IMR-90 (cell line): ENCODE results near the gene SRP19. TPM values are rescaled to one million over a fixed set of nuclear protein-coding genes. Genes with fewer than 3 reads are reported as not detected.

Source experiments
- polyA plus RNA-seq, 3 experiments: library from polyadenylated mRNA; depleted of rRNA; stranded (reverse); fragments of >200 nt; gene quantifications; 2 replicates each; pipeline ENCODE4 v1.2.3, GENCODE V29; 2012; ENCODE audit warnings: low replicate concordance in 1 of 3
- total RNA-seq: library from RNA; depleted of rRNA; stranded (reverse); fragments of >200 nt; gene quantifications from 2 replicates; pipeline ENCODE4 v1.2.3, GENCODE V29; 2012; rRNA removed

SRP19 gene
- total and polyA plus RNA-seq, 2 of the 4 experiments (the other 2 are of a cell fraction) = 10.0 to 61.5 TPM

Other genes starting within 250 kb of the SRP19 start
- gene APC, start 123.4 kb upstream of the SRP19 start, total RNA-seq = 58.4 and 76.1 TPM in 2 replicates
- gene APC, start 123.4 kb upstream of the SRP19 start, polyA plus RNA-seq (2012; rRNA removed) = 7.3 and 9.4 TPM in 2 replicates
- 49.3 and 70.3 TPM in 2 replicates for gene REEP5, start 60.9 kb downstream of the SRP19 start, total RNA-seq
- gene REEP5, start 60.9 kb downstream of the SRP19 start, polyA plus RNA-seq (2012; rRNA removed) = 82.0 and 138 TPM in 2 replicates
- 18.6 and 30.6 TPM in 2 replicates for gene DCP2, start 115.5 kb downstream of the SRP19 start, total RNA-seq
- 6.2 and 6.9 TPM in 2 replicates for gene DCP2, start 115.5 kb downstream of the SRP19 start, polyA plus RNA-seq (2012; rRNA removed)